Tibial nerve (tissue), 4 donors: ENCODE data around the gene MRPL40. TPM values are rescaled to one million over a fixed set of nuclear protein-coding genes. Genes with fewer than 3 reads are reported as not detected.

Experiments
- DNase-seq, 2 donors: peaks; one replicate each; pipeline ENCODE4 v3.0.0-alpha.2; 2019; ENCODE audit warnings: low spot score in 2 of 2
- H3K27ac ChIP-seq, 4 donors: fragments of 200-600 bp; sonication (generic) in 3 of 4; one replicate each; pipeline ENCODE4 v1.5.1; 2017 to 2019; ENCODE audit warnings: mild to moderate bottlenecking in 1 of 4
- H3K27me3 ChIP-seq, 2 donors: fragments of 200-600 bp; sonication (generic) in 1 of 2; one replicate each; pipeline versions ENCODE4 v1.5.1 to v1.6.0; 2017 to 2019
- H3K36me3 ChIP-seq, 3 donors: fragments of 200-600 bp; sonication (generic); one replicate each; pipeline ENCODE4 v1.5.1; 2018 to 2019
- H3K4me1 ChIP-seq, 4 donors: fragments of 200-600 bp; sonication (generic) in 3 of 4; one replicate each; pipeline ENCODE4 v1.5.1; 2017 to 2019
- H3K4me3 ChIP-seq, 4 donors: fragments of 200-600 bp; sonication (generic) in 3 of 4; one replicate each; pipeline ENCODE4 v1.5.1; 2017 to 2019; ENCODE audit warnings: mild to moderate bottlenecking in 1 of 4, moderate library complexity in 1 of 4
- H3K9me3 ChIP-seq, 4 donors: fragments of 200-600 bp; sonication (generic) in 3 of 4; one replicate each; pipeline ENCODE4 v1.5.1; 2017 to 2019
- EP300 ChIP-seq, 2 donors: sonication (generic); formaldehyde crosslinking; IDR thresholded peaks; one replicate each; pipeline ENCODE4 v1.6.1; 2017; ENCODE audit warnings: antibody characterized with exemption in 2 of 2, mild to moderate bottlenecking in 1 of 2
- POLR2A ChIP-seq, 2 donors: fragments of 450-650 bp; IDR thresholded peaks; one replicate each; pipeline ENCODE4 v1.6.1; 2017; ENCODE audit warnings: antibody characterized with exemption in 2 of 2, mild to moderate bottlenecking in 2 of 2, moderate library complexity in 2 of 2
- WGBS, 2 donors: methylation state at CpG; one replicate each; pipeline ENCODE4 v1.1.5; 2018; 5-methylcytosine and 5-hydroxymethylcytosine counted together
- total RNA-seq, 4 donors: library from RNA; depleted of rRNA; stranded (reverse); fragments of >200 nt; gene quantifications; one replicate each; pipeline ENCODE4 v1.1.0, GENCODE V29; 2016
- TF ChIP-seq, protein P1 (sequence below), 5 experiments: fragments of 200-600 bp in 3 of 5; fragments of 450-650 bp in 2 of 5; sonication (generic) in 3 of 5; IDR thresholded peaks; one replicate each; pipeline ENCODE4 v1.5.1; 2016 to 2019; ENCODE audit warnings: antibody characterized with exemption in 5 of 5, mild to moderate bottlenecking in 3 of 5, moderate library complexity in 2 of 5

The MRPL40 gene
- total RNA-seq, 4 donors from 2014 or later = 11.4 to 37.8 (median 23.8) TPM

DNA sequence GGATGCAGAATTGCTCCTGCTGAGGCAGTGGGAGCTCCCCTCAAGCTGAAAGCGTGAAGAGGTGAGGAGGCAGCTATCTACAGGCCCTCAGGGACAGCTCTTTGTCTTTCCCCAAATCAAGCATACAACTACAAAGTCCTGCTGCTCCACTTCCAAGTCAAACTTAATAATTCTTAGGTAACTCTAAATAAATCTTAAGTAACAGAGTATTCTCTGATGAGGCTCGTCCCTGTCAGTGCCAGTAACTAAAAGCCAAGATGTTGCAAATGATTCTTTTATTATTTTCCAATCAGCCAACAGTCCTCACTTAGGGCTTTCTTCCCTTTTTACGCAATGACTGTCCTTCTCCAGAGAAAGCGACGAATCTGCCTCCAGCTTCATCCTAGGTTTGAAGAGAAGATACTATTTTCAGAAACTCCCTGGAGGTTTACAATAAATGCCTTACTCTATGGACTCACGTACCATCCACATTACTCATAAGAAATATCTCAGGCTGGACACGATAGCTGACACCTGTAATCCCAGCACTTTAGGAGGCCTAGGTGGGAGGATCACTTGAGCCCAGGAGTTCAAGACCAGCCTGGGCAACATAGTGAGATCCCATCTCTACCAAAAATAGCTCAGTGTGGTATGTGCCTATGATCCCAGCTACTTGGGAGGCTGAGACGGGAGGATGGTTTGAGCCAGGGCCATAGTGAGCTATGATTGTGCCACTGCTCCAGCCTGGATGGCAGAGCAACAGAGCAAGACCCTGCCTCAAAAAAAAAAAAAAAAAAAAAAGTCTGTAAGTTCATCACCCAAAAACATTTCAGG lies 18.2 kb downstream of the MRPL40 start:
- Histone ChIP-seq H3K36me3 (peaks cover 0 to 50% (median 0%) of the 10 kb centered on the region in 3 donors), H3K27ac (no peak overlapping the region), H3K9me3 (no peaks in the 10 kb centered on the region), H3K27me3 (no peaks in the 10 kb centered on the region), H3K4me1 (peaks cover 0 to 25% (median 9%) of the 10 kb centered on the region in 4 donors), H3K4me3 (no peak overlapping the region)
- no peak for DNase-seq
- WGBS, 2 donors = 83 to 85% methylated on average over 8 of the region's 8 CpGs
- TF ChIP-seq EP300 (IDR thresholded peaks at IDR 0.05) = no peak
- TF ChIP-seq, protein P1, sequence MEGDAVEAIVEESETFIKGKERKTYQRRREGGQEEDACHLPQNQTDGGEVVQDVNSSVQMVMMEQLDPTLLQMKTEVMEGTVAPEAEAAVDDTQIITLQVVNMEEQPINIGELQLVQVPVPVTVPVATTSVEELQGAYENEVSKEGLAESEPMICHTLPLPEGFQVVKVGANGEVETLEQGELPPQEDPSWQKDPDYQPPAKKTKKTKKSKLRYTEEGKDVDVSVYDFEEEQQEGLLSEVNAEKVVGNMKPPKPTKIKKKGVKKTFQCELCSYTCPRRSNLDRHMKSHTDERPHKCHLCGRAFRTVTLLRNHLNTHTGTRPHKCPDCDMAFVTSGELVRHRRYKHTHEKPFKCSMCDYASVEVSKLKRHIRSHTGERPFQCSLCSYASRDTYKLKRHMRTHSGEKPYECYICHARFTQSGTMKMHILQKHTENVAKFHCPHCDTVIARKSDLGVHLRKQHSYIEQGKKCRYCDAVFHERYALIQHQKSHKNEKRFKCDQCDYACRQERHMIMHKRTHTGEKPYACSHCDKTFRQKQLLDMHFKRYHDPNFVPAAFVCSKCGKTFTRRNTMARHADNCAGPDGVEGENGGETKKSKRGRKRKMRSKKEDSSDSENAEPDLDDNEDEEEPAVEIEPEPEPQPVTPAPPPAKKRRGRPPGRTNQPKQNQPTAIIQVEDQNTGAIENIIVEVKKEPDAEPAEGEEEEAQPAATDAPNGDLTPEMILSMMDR (IDR thresholded peaks at IDR 0.05) = no peak
- no peak for TF ChIP-seq POLR2A (IDR thresholded peaks at IDR 0.05)

DNA sequence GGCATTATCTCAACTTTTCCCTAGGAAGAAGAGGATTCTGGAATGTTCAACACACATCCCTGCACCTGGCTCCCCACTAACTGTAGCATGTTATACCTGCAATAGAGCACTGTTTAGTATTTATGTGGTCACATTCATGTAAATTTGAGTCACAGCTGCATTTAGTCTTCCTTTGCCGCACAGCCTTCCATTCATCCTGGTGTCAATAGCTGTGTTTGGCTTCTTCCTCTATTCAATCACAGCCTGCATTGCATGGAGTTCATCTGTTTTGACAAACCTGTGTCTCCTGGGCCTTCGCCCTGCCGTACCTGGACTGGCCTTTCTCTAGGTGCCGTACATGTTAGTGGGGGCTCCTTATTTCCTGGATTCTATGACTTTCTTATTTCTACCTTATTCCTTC lies 19.2 kb downstream of the MRPL40 start:
- Histone ChIP-seq H3K4me3 (no peak overlapping the region), H3K27me3 (no peaks in the 10 kb centered on the region), H3K9me3 (no peaks in the 10 kb centered on the region), H3K36me3 (peaks cover 0 to 60% (median 0%) of the 10 kb centered on the region in 3 donors), H3K27ac (no peak overlapping the region), H3K4me1 (peaks cover 0 to 15% (median 4%) of the 10 kb centered on the region in 4 donors)
- WGBS, 2 donors = 93 to 98% methylated on average over 4 of the region's 4 CpGs
- TF ChIP-seq POLR2A (IDR thresholded peaks at IDR 0.05) = no peak
- TF ChIP-seq, protein P1 (IDR thresholded peaks at IDR 0.05) = no peak
- TF ChIP-seq EP300 (IDR thresholded peaks at IDR 0.05) = no peak
- no peak for DNase-seq

DNA sequence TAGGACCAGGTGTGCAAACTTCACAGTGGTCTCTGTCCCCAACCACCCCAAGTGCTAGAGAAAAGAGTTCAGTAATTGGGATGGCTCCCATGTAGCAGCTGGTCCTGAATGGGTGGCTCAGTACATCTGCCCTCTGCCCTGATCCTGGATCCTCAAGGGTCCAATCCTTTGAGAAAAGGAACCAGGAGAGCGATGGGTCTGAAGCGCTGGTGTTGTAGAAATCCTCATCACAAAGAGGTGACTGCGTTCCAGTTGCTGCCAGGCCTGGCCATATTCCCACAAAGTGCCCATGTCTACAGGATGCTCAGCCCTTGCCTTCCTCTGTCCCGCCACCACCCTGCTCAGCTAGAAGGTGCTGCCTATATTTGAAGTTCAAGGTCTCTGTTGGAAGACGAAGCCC lies 21.4 kb downstream of the MRPL40 start:
- 81% methylated on average over 5 of the region's 5 CpGs for WGBS, 2 donors
- peaks cover 0 to 3% (median under 1%) of the 10 kb centered on the region in 4 donors for H3K4me1 ChIP-seq
- no peak overlapping the region for H3K4me3 ChIP-seq
- TF ChIP-seq, protein P1 (IDR thresholded peaks at IDR 0.05) = no peak
- TF ChIP-seq EP300 (IDR thresholded peaks at IDR 0.05) (no peak), POLR2A (IDR thresholded peaks at IDR 0.05) (no peak)
- H3K36me3 ChIP-seq = peaks cover 0 to 78% (median 0%) of the 10 kb centered on the region in 3 donors
- H3K9me3 ChIP-seq = no peaks in the 10 kb centered on the region
- H3K27me3 ChIP-seq = no peaks in the 10 kb centered on the region
- DNase-seq = no peak
- H3K27ac ChIP-seq = no peak overlapping the region

DNA sequence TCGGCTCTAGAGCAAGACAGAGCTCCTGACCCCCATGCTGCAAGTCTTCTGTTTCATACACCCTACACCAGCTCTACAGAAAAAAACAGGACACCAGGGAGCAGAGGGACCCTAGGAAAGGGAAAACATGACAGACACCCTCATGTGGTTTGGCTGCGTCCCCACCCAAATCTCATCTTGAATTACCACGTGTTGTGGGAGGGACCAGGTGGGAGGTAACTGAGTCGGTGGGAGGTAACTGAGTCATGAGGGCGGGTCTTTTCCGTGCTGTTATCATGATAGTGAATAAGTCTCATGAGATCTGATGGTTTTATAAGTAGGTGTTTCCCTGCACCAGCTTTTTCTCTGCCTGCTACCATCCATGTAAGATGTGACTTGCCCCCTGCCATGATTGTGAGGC lies 21.8 kb downstream of the MRPL40 start:
- Histone ChIP-seq H3K27ac (no peak overlapping the region), H3K36me3 (peaks cover 0 to 78% (median 0%) of the 10 kb centered on the region in 3 donors), H3K27me3 (no peaks in the 10 kb centered on the region), H3K4me1 (no peaks in the 10 kb centered on the region), H3K4me3 (no peak overlapping the region), H3K9me3 (no peaks in the 10 kb centered on the region)
- no peak for TF ChIP-seq POLR2A (IDR thresholded peaks at IDR 0.05)
- TF ChIP-seq EP300 (IDR thresholded peaks at IDR 0.05) = no peak
- TF ChIP-seq, protein P1 (IDR thresholded peaks at IDR 0.05) = no peak
- WGBS, 2 donors = 80 to 82% methylated on average over 6 of the region's 6 CpGs
- no peak for DNase-seq

DNA sequence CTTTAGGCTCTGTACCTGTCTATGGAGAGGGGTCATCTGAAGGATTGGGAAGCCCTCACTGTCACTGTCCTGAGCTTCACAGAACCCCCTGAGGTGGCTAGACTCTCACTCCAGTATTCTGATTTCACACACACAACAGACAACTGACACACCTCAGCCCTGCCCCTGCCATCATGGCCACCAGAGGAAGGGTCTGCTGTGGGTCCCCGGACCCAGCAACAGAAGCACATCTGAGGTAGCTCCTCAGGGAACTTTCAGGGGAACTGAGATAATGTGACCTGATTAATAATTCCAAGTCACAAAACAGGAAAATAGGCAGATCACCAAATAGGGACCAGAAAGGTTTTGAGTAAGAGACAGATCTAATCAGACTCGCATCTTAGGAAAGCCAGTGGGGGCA lies 22.7 kb downstream of the MRPL40 start:
- Histone ChIP-seq H3K9me3 (no peaks in the 10 kb centered on the region), H3K4me3 (no peak overlapping the region), H3K36me3 (peaks cover 0 to 85% (median 0%) of the 10 kb centered on the region in 3 donors), H3K27ac (no peak overlapping the region), H3K4me1 (no peaks in the 10 kb centered on the region), H3K27me3 (no peaks in the 10 kb centered on the region)
- no peak for TF ChIP-seq EP300 (IDR thresholded peaks at IDR 0.05)
- no peak for DNase-seq
- 96% methylated on average over 2 of the region's 2 CpGs for whole genome bisulfite sequencing, 2 donors
